OCI-LY3 (cell line): ENCODE data around the gene PCED1B.
"Not testable (repeated sequence)": the region's sequence is repeated elsewhere in the genome, so short reads cannot be mapped to it uniquely, and the experiment has no call there.

ENCODE experiments used
- EZH2phosphoT487 ChIP-seq: fragments of 200-600 bp; shearing (Covaris generic); IDR thresholded peaks from 2 replicates; pipeline ENCODE4 v1.6.1; 2018; ENCODE audit warnings: antibody characterized with exemption, mixed run types, low read depth
- TF ChIP-seq, protein P1 (sequence below): fragments of 200-600, 300-600 bp; sonication (generic); IDR thresholded peaks from 2 replicates; pipeline ENCODE4 v1.5.1; 2014; ENCODE audit warnings: antibody characterized with exemption, low read length, low read depth

DNA sequence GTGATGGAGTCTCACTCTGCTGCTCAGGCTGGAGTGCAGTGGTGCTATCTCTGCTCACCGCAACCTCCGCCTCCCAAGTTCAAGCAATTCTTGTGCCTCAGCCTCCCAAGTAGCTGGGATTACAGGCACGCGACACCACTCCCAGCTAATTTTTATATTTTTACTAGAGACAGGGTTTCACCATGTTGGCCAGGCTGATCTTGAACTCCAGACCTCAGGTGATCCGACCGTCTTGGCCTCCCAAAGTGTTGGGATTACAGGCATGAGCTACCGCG lies 138.1 kb downstream of the PCED1B start:
- TF ChIP-seq, protein P1, sequence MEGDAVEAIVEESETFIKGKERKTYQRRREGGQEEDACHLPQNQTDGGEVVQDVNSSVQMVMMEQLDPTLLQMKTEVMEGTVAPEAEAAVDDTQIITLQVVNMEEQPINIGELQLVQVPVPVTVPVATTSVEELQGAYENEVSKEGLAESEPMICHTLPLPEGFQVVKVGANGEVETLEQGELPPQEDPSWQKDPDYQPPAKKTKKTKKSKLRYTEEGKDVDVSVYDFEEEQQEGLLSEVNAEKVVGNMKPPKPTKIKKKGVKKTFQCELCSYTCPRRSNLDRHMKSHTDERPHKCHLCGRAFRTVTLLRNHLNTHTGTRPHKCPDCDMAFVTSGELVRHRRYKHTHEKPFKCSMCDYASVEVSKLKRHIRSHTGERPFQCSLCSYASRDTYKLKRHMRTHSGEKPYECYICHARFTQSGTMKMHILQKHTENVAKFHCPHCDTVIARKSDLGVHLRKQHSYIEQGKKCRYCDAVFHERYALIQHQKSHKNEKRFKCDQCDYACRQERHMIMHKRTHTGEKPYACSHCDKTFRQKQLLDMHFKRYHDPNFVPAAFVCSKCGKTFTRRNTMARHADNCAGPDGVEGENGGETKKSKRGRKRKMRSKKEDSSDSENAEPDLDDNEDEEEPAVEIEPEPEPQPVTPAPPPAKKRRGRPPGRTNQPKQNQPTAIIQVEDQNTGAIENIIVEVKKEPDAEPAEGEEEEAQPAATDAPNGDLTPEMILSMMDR: not testable (repeated sequence)
- TF ChIP-seq EZH2phosphoT487: not testable (repeated sequence)
